PC-9 (cell line): ENCODE results near the gene GOLPH3. TPM values are rescaled to one million over a fixed set of nuclear protein-coding genes. Genes with fewer than 3 reads are reported as not detected.
"Not testable (repeated sequence)": the region's sequence is repeated elsewhere in the genome, so short reads cannot be mapped to it uniquely, and the experiment has no call there.

Source experiments
- BruUV-seq: library from RNA; stranded (reverse); fragments of 400-500 nt; replicated peaks from 2 replicates; lab custom pipeline; 2021; lab: Mats Ljungman, UMichigan
- CTCF ChIA-PET: fragments of 300-600 bp; sonication (Branson Sonifier 250); formaldehyde crosslinking; loops from one replicate; lab custom pipeline; 2022; ENCODE audit warnings: antibody characterized with exemption; lab: Charles Lee
- POLR2A ChIA-PET: fragments of 300-600 bp; sonication (Branson Sonifier 250); formaldehyde crosslinking; loops from one replicate; lab custom pipeline; 2022; ENCODE audit warnings: antibody characterized with exemption; ENCODE audit not compliant: unreplicated experiment; lab: Charles Lee
- DNase-seq, 2 experiments: peaks; one replicate each; pipeline versions ENCODE4 v3.0.0 to v3.0.0-alpha.2; 2015 to 2022; ENCODE audit warnings: mixed read lengths in 1 of 2
- H2AFZ ChIP-seq: fragments of 200-600 bp; sonication (generic); 2 replicates; pipeline ENCODE4 v1.8.1; 2017; ENCODE audit warnings: antibody characterized with exemption
- H3F3A ChIP-seq: fragments of 200-600 bp; sonication (generic); 2 replicates; pipeline ENCODE4 v1.8.1; 2017; ENCODE audit warnings: antibody characterized with exemption, mild to moderate bottlenecking, low read depth; ENCODE audit not compliant: insufficient read depth
- H3K27ac ChIP-seq: fragments of 200-600 bp; sonication (generic); 2 replicates; pipeline ENCODE4 v1.6.1; 2016; ENCODE audit warnings: mixed run types
- H3K27me3 ChIP-seq: fragments of 200-600 bp; sonication (generic); 2 replicates; pipeline ENCODE4 v1.6.1; 2016; ENCODE audit warnings: low read depth, mixed run types; ENCODE audit not compliant: insufficient read depth
- H3K36me3 ChIP-seq: fragments of 200-600 bp; sonication (generic); 2 replicates; pipeline ENCODE4 v1.6.1; 2016; ENCODE audit warnings: low read depth, mixed run types
- H3K4me1 ChIP-seq: fragments of 200-600 bp; sonication (generic); replicated peaks from 2 replicates; pipeline ENCODE4 v1.6.1; 2016; ENCODE audit warnings: mixed run types; ENCODE audit not compliant: insufficient read depth
- H3K4me2 ChIP-seq: fragments of 200-600 bp; sonication (generic); 2 replicates; pipeline ENCODE4 v1.6.1; 2017; ENCODE audit warnings: mixed run types
- H3K4me3 ChIP-seq: fragments of 200-600 bp; sonication (generic); 2 replicates; pipeline ENCODE4 v1.6.1; 2016; ENCODE audit warnings: mixed run types
- H3K79me2 ChIP-seq: fragments of 200-600 bp; sonication (generic); 2 replicates; pipeline ENCODE4 v1.6.1; 2017; ENCODE audit warnings: low read depth, mixed run types
- H3K9me2 ChIP-seq: fragments of 200-600 bp; sonication (generic); 2 replicates; pipeline ENCODE4 v1.8.1; 2017; ENCODE audit warnings: mild to moderate bottlenecking; ENCODE audit not compliant: insufficient read depth
- H3K9me3 ChIP-seq: fragments of 200-600 bp; sonication (generic); 2 replicates; pipeline ENCODE4 v1.8.1; 2016; ENCODE audit warnings: low read depth; ENCODE audit not compliant: insufficient read depth
- H4K20me1 ChIP-seq: fragments of 200-600 bp; sonication (generic); 2 replicates; pipeline ENCODE4 v1.8.1; 2017; ENCODE audit not compliant: insufficient read depth
- CTCF ChIP-seq: fragments of 200-600 bp; sonication (generic); conservative IDR thresholded peaks from 2 replicates; pipeline ENCODE4 v1.6.1; 2017; ENCODE audit warnings: mixed run types, antibody characterized with exemption, mild to moderate bottlenecking, moderate library complexity
- EZH2 ChIP-seq: fragments of 200-600 bp; sonication (generic); IDR thresholded peaks from 2 replicates; pipeline ENCODE4 v1.8.0; 2017; ENCODE audit warnings: antibody characterized with exemption, low read depth
- intact Hi-C: fragments of 100-400 bp; cut with micrococcal nuclease; formaldehyde crosslinking; loops from one replicate; pipeline ENCODE4 v1.10.0; 2022; ENCODE audit not compliant: unreplicated experiment
- total RNA-seq: library from RNA; stranded (reverse); gene quantifications from 2 replicates; pipeline ENCODE4 v1.2.3, GENCODE V29; 2021

GOLPH3 gene
- total RNA-seq, 1 experiment from 2014 or later: 179 TPM

- TF ChIP-seq EZH2 (no peak), CTCF (no peak)
- H3K4me3 ChIP-seq: no peak overlapping the region
- H4K20me1 ChIP-seq: no peaks in the 10 kb centered on the region
- POLR2A ChIA-PET: interaction anchor here (0.7 kb wide), 1 partner anchor 47 kb away, joined by 3 read pairs; no protein-coding TSS in a partner anchor
- no peaks in the 10 kb centered on the region for H3K79me2 ChIP-seq
- peaks cover 15% of the 10 kb centered on the region for H3K27me3 ChIP-seq
- no peak overlapping the region for H2AFZ ChIP-seq
- no peaks in the 10 kb centered on the region for H3K9me3 ChIP-seq
- CTCF ChIA-PET: no interaction called here
- no peak for DNase-seq
- H3K4me2 ChIP-seq: no peak overlapping the region
- intact Hi-C loops: no loop called here
- no TSS peak for BruUV-seq
- H3F3A ChIP-seq: no peaks in the 10 kb centered on the region
- no peaks in the 10 kb centered on the region for H3K9me2 ChIP-seq
- H3K36me3 ChIP-seq: no peaks in the 10 kb centered on the region
- H3K4me1 ChIP-seq: no peaks in the 10 kb centered on the region
- no peak overlapping the region for H3K27ac ChIP-seq
These were observed 86.7 kb downstream of the GOLPH3 start for GRCh38 chr5:32087086-32088082.

GRCh38 chr5:32083981-32084430 is 90.1 kb downstream of the GOLPH3 start:
- POLR2A ChIA-PET: no interaction called here
- intact Hi-C loops: no loop called here
- Histone ChIP-seq H3K4me2 (no peak overlapping the region), H3K9me3 (no peaks in the 10 kb centered on the region), H3K27me3 (peaks cover 15% of the 10 kb centered on the region), H3F3A (no peaks in the 10 kb centered on the region), H3K36me3 (no peaks in the 10 kb centered on the region), H3K27ac (no peak overlapping the region), H3K4me1 (no peaks in the 10 kb centered on the region), H4K20me1 (no peaks in the 10 kb centered on the region), H3K4me3 (no peak overlapping the region), H2AFZ (no peak overlapping the region), H3K9me2 (no peaks in the 10 kb centered on the region), H3K79me2 (no peaks in the 10 kb centered on the region)
- no TSS peak for BruUV-seq
- DNase-seq: no peak
- no peak for TF ChIP-seq EZH2
- CTCF ChIA-PET: interaction anchor here (0.6 kb wide), 1 partner anchor 506 kb away, joined by 4 read pairs; no protein-coding TSS in a partner anchor

DNA sequence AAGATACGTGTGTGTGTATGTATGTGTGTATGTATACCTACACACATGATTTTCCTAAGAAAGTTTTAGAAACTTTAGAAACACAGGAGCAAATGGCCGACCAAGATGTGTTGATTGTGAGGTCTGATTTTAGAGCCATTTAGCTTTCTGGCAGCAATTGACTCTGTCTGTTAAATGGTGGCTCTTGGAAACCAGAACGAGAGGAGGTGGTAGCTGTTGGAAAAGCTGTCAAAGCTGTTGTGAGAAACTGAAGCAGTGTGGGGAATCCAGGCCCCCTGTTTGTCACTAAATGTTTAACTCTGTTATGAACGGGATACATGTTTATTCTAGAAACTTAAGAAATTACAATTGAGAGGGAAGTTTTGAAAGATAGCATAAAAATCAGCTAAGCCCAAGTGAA is 91.4 kb downstream of the GOLPH3 start:
- Histone ChIP-seq H3K36me3 (no peaks in the 10 kb centered on the region), H3F3A (no peaks in the 10 kb centered on the region), H3K27me3 (peaks cover 15% of the 10 kb centered on the region), H3K27ac (no peak overlapping the region), H4K20me1 (no peaks in the 10 kb centered on the region), H3K9me3 (no peaks in the 10 kb centered on the region), H2AFZ (no peak overlapping the region), H3K79me2 (no peaks in the 10 kb centered on the region), H3K4me1 (no peaks in the 10 kb centered on the region), H3K9me2 (no peaks in the 10 kb centered on the region), H3K4me3 (no peak overlapping the region), H3K4me2 (no peak overlapping the region)
- no peak for TF ChIP-seq CTCF
- no peak for TF ChIP-seq EZH2
- intact Hi-C loops: no loop called here
- DNase-seq: no peak
- POLR2A ChIA-PET: no interaction called here
- no TSS peak for BruUV-seq
- CTCF ChIA-PET: no interaction called here

GRCh38 chr5:32080565-32080964 is 93.6 kb downstream of the GOLPH3 start:
- H3K27ac ChIP-seq, H3K9me2 ChIP-seq, H3F3A ChIP-seq, H3K36me3 ChIP-seq, H4K20me1 ChIP-seq, DNase-seq, BruUV-seq, H3K4me3 ChIP-seq, intact Hi-C loops, H3K79me2 ChIP-seq, H3K4me1 ChIP-seq, H3K4me2 ChIP-seq, H2AFZ ChIP-seq, H3K9me3 ChIP-seq: not testable (repeated sequence)
- ChIA-PET CTCF (interaction anchor here (0.7 kb wide), 1 partner anchor 910 kb away, joined by 4 read pairs; no protein-coding TSS in a partner anchor), POLR2A (interaction anchor here (0.6 kb wide), 1 partner anchor 499 kb away, joined by 6 read pairs; no protein-coding TSS in a partner anchor)
- peaks cover 15% of the 10 kb centered on the region for H3K27me3 ChIP-seq

GRCh38 chr5:32078855-32079254 is 95.3 kb downstream of the GOLPH3 start:
- intact Hi-C loops: loop anchor here (5.0 kb wide), 1 partner anchor 842 kb away; no protein-coding TSS in a partner anchor
- POLR2A ChIA-PET, H2AFZ ChIP-seq, H3F3A ChIP-seq, H3K9me3 ChIP-seq, H3K36me3 ChIP-seq, DNase-seq, H3K4me2 ChIP-seq, H3K4me3 ChIP-seq, H4K20me1 ChIP-seq, H3K4me1 ChIP-seq, H3K27ac ChIP-seq, BruUV-seq, H3K9me2 ChIP-seq, H3K79me2 ChIP-seq: not testable (repeated sequence)
- CTCF ChIA-PET: interaction anchor here (0.6 to 0.7 kb wide), 2 partner anchors 499 to 504 kb away, joined by 4 to 8 read pairs; no protein-coding TSS in a partner anchor
- H3K27me3 ChIP-seq: peaks cover 11% of the 10 kb centered on the region
